ENCODE results near the gene AKAP8.

The AKAP8 gene

GRCh38 chr19:15330801-15331418 is 48.7 kb downstream of the AKAP8 start:
- DNase-seq, result peak; percentile 70

GRCh38 chr19:15328312-15328711 is 51.3 kb downstream of the AKAP8 start:
- no peak for DNase-seq

- no peak for DNase-seq
Observed at GRCh38 chr19:15324791-15325519, 54.6 kb downstream of the AKAP8 start.

GRCh38 chr19:15323496-15324235 is 55.9 kb downstream of the AKAP8 start:
- DNase-seq, result peak; percentile 35

- DNase-seq, result no peak
Observed at GRCh38 chr19:15321739-15322138, 57.8 kb downstream of the AKAP8 start.

- peak; percentile 68 for DNase-seq
Observed at GRCh38 chr19:15320116-15320515, 59.5 kb downstream of the AKAP8 start.

GRCh38 chr19:15318241-15318691 is 61.3 kb downstream of the AKAP8 start:
- peak; percentile 41 for DNase-seq

- DNase-seq, result peak; percentile 33
Observed at GRCh38 chr19:15317392-15318071, 62.1 kb downstream of the AKAP8 start.

- DNase-seq, result no peak
Observed at GRCh38 chr19:15316498-15316897, 63.1 kb downstream of the AKAP8 start.

GRCh38 chr19:15315101-15315500 is 64.5 kb downstream of the AKAP8 start:
- no peak for DNase-seq

GRCh38 chr19:15313649-15314279 is 65.8 kb downstream of the AKAP8 start:
- DNase-seq, result no peak

- DNase-seq, result no peak
Observed at GRCh38 chr19:15307169-15307568, 72.4 kb downstream of the AKAP8 start.

- no peak for DNase-seq
Observed at GRCh38 chr19:15305582-15306334, 73.8 kb downstream of the AKAP8 start.

GRCh38 chr19:15304140-15304705 is 75.4 kb downstream of the AKAP8 start:
- DNase-seq, result no peak
